CD14-positive monocyte (primary cell): Measurements from ENCODE around the gene MIA2. TPM values are rescaled to one million over a fixed set of nuclear protein-coding genes. Genes with fewer than 3 reads are reported as not detected.

Experiments used
- DNase-seq, 3 donors: peaks; one replicate each; pipeline ENCODE4 v3.0.0-alpha.2; 2011 to 2022
- H2AFZ ChIP-seq: 2 replicates; pipeline ENCODE4 v1.6.0; 2012; ENCODE audit warnings: mild to moderate bottlenecking, low read depth, low read length, inconsistent platforms; ENCODE audit not compliant: insufficient read depth, poor library complexity, severe bottlenecking
- H3K27ac ChIP-seq, 2 donors: 1 replicate in 1 of 2; 2 replicates in 1 of 2; pipeline ENCODE4 v1.5.1; 2012 to 2013; ENCODE audit warnings: low read length in 2 of 2, control low read depth in 1 of 2, inconsistent platforms in 1 of 2, low read depth in 1 of 2, mild to moderate bottlenecking in 1 of 2
- H3K27me3 ChIP-seq, 2 donors: one replicate each; pipeline versions ENCODE4 v1.6.0 to v1.6.1; 2011 to 2013; ENCODE audit warnings: low read length in 2 of 2; ENCODE audit not compliant: control insufficient read depth in 2 of 2, insufficient read depth in 2 of 2
- H3K36me3 ChIP-seq, 2 donors: replicated peaks in 1 of 2; 1 replicate in 1 of 2; 2 replicates in 1 of 2; pipeline versions ENCODE4 v1.5.1 to v1.6.1; 2012 to 2013; ENCODE audit warnings: low read length in 2 of 2, control low read depth in 1 of 2, inconsistent platforms in 1 of 2, mild to moderate bottlenecking in 1 of 2; ENCODE audit not compliant: insufficient read depth in 2 of 2, control insufficient read depth in 1 of 2
- H3K4me1 ChIP-seq, 2 donors: 1 replicate in 1 of 2; 2 replicates in 1 of 2; pipeline versions ENCODE4 v1.5.1 to v1.6.1; 2012 to 2013; ENCODE audit warnings: low read length in 2 of 2, control low read depth in 1 of 2, inconsistent platforms in 1 of 2, mild to moderate bottlenecking in 1 of 2, moderate library complexity in 1 of 2; ENCODE audit not compliant: insufficient read depth in 2 of 2, control insufficient read depth in 1 of 2
- H3K4me2 ChIP-seq: replicated peaks from 2 replicates; pipeline ENCODE3; 2012; ENCODE audit warnings: low read length, moderate library complexity, mild to moderate bottlenecking; ENCODE audit not compliant: poor library complexity, severe bottlenecking; ENCODE audit errors: extremely low read depth
- H3K4me3 ChIP-seq, 3 experiments: fragments of 200-600 bp in 1 of 3; sonication (generic) in 1 of 3; replicated peaks in 1 of 3; 1 replicate in 2 of 3; 2 replicates in 1 of 3; pipeline ENCODE4 v1.5.1; 2011 to 2013; ENCODE audit warnings: low read length in 3 of 3, mild to moderate bottlenecking in 3 of 3, control low read depth in 2 of 3, low read depth in 2 of 3, inconsistent platforms in 1 of 3, moderate library complexity in 1 of 3
- H3K79me2 ChIP-seq: 2 replicates; pipeline ENCODE4 v1.6.0; 2012; ENCODE audit warnings: mild to moderate bottlenecking, control low read depth, inconsistent platforms, low read length, moderate library complexity; ENCODE audit not compliant: insufficient read depth
- H3K9ac ChIP-seq: 2 replicates; pipeline ENCODE4 v1.6.0; 2017; ENCODE audit warnings: low read length, mild to moderate bottlenecking; ENCODE audit not compliant: insufficient read depth, poor library complexity, severe bottlenecking
- H3K9me3 ChIP-seq, 2 donors: replicated peaks in 1 of 2; 1 replicate in 1 of 2; 2 replicates in 1 of 2; pipeline versions ENCODE4 v1.5.1 to v1.6.1; 2012 to 2013; ENCODE audit warnings: low read length in 2 of 2, control low read depth in 1 of 2; ENCODE audit not compliant: control insufficient read depth in 1 of 2, insufficient read depth in 1 of 2
- H4K20me1 ChIP-seq: 2 replicates; pipeline ENCODE4 v1.6.0; 2012; ENCODE audit warnings: mild to moderate bottlenecking, low read length, control low read depth, moderate library complexity; ENCODE audit not compliant: insufficient read depth
- H3K27ac Mint-ChIP-seq, 7 donors: one replicate each; pipeline ENCODE4 v1.8.0; 2020; ENCODE audit warnings: mild to moderate bottlenecking in 7 of 7, mixed read lengths in 7 of 7, moderate library complexity in 6 of 7, inconsistent platforms in 2 of 7
- H3K27me3 Mint-ChIP-seq, 3 donors: one replicate each; pipeline ENCODE4 v1.8.0; 2021 to 2022; ENCODE audit warnings: low read depth in 3 of 3, mild to moderate bottlenecking in 3 of 3, mixed read lengths in 3 of 3, moderate library complexity in 3 of 3, inconsistent platforms in 1 of 3
- H3K36me3 Mint-ChIP-seq, 2 donors: one replicate each; pipeline ENCODE4 v1.8.0; 2020; ENCODE audit warnings: mixed read lengths in 2 of 2, inconsistent platforms in 1 of 2, mild to moderate bottlenecking in 1 of 2
- H3K4me1 Mint-ChIP-seq: one replicate; pipeline ENCODE4 v1.8.0; 2020; ENCODE audit warnings: mild to moderate bottlenecking, mixed read lengths
- H3K4me3 Mint-ChIP-seq, 2 donors: one replicate each; pipeline ENCODE4 v1.8.0; 2020; ENCODE audit warnings: mild to moderate bottlenecking in 2 of 2, mixed read lengths in 2 of 2, moderate library complexity in 1 of 2
- H3K9me3 Mint-ChIP-seq, 7 donors: one replicate each; pipeline ENCODE4 v1.8.0; 2020 to 2022; ENCODE audit warnings: mixed read lengths in 7 of 7, mild to moderate bottlenecking in 6 of 7, moderate library complexity in 6 of 7, inconsistent platforms in 2 of 7
- CTCF ChIP-seq: fragments of 200-600 bp; IDR thresholded peaks from one replicate; pipeline ENCODE4 v1.8.0; 2022; ENCODE audit warnings: antibody characterized with exemption, mild to moderate bottlenecking
- WGBS: methylation state at CpG from one replicate; pipeline ENCODE4 v1.1.5; 2013; ENCODE audit warnings: missing lambda C conversion rate; ENCODE audit not compliant: insufficient coverage; 5-methylcytosine and 5-hydroxymethylcytosine counted together
- intact Hi-C, 2 donors: fragments of 100-400 bp; cut with micrococcal nuclease; formaldehyde crosslinking; loops; one replicate each; pipeline versions ENCODE4 v1.15.0 to v1.15.1; 2023
- polyA plus RNA-seq, 3 donors: library from polyadenylated mRNA; depleted of rRNA in 1 of 3; unstranded in 2 of 3; stranded (reverse) in 1 of 3; fragments of 300-500 nt in 2 of 3; fragments of >200 nt in 1 of 3; fragmentation: Illumina TruSeq in 2 of 3; gene quantifications; 1 replicate in 2 of 3; 2 replicates in 1 of 3; pipeline ENCODE4 v1.2.3, GENCODE V29; 2012 to 2021

The MIA2 gene
- polyA plus RNA-seq, 3 donors = 19.1 to 24.6 (median 20.0) TPM

DNA sequence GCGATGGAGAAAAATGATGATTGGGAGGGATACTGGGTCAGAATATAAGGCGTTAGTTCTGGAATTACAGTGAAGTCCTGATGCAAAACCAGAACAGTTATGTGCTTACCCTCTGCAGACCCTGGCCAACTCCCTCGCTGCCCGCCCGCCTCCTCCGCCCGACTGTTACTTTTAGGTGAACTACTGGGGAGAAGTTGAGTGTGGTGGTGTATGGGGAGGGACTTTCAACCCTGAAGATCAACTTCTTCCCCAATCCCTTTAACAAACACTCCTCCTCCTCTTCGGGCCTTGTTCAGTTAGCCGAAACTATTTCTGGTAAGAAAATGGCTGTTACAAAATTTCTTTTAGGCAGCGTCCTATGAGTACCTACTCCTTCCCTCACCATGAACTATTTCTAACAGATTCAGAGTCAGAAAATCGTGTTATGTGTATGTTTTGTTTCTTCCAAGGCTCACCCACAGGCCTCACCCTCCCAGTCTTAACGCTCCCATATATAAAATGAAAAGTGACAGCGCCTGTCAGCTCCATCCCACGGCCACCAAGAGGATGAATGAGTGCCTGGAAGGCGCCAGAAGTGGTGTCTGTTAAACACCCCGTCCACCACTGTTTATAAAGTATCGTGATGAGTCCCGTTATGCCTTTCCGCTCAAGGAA lies 197.2 kb downstream of the MIA2 start:
- H3K9me3 Mint-ChIP-seq = no peaks in the 10 kb centered on the region
- 0% methylated on average over 5 of the region's 19 CpGs for WGBS
- H3K4me1 ChIP-seq = peaks cover 38 to 49% of the 10 kb centered on the region in 2 donors
- peaks cover 59% of the 10 kb centered on the region for H3K79me2 ChIP-seq
- no peak for TF ChIP-seq CTCF
- peaks cover 0 to 2% of the 10 kb centered on the region in 2 donors for H3K36me3 Mint-ChIP-seq
- peak overlapping the region; percentile 95 to 100 (median 96) for H3K27ac Mint-ChIP-seq
- H2AFZ ChIP-seq = peak overlapping the region; percentile 74
- no peaks in the 10 kb centered on the region for H3K27me3 ChIP-seq
- peak; percentile 20 to 30 (median 29) for DNase-seq
- H3K4me1 Mint-ChIP-seq = peaks cover 56% of the 10 kb centered on the region
- no peaks in the 10 kb centered on the region for H3K9me3 ChIP-seq
- intact Hi-C loops = loop anchor here (2.0 to 10.0 kb wide), 4 partner anchors 164 to 326 kb away; partner anchors contain the start of genes SEC23A (in 2 of the 2), PNN (in 1 of the 2) and TRAPPC6B (in 1 of the 2)
- no peaks in the 10 kb centered on the region for H3K36me3 ChIP-seq
- H3K9ac ChIP-seq = peak overlapping the region; percentile 96
- peak overlapping the region; percentile 96 to 100 for H3K27ac ChIP-seq
- H3K4me3 Mint-ChIP-seq = peak overlapping the region; percentile 96 to 99
- peak overlapping the region; percentile 97 for H3K4me2 ChIP-seq
- H4K20me1 ChIP-seq = peaks cover 58% of the 10 kb centered on the region
- H3K4me3 ChIP-seq = peak overlapping the region; percentile 88 to 98 (median 96)
- H3K27me3 Mint-ChIP-seq = peaks cover 0 to 1% (median 0%) of the 10 kb centered on the region in 3 donors

DNA sequence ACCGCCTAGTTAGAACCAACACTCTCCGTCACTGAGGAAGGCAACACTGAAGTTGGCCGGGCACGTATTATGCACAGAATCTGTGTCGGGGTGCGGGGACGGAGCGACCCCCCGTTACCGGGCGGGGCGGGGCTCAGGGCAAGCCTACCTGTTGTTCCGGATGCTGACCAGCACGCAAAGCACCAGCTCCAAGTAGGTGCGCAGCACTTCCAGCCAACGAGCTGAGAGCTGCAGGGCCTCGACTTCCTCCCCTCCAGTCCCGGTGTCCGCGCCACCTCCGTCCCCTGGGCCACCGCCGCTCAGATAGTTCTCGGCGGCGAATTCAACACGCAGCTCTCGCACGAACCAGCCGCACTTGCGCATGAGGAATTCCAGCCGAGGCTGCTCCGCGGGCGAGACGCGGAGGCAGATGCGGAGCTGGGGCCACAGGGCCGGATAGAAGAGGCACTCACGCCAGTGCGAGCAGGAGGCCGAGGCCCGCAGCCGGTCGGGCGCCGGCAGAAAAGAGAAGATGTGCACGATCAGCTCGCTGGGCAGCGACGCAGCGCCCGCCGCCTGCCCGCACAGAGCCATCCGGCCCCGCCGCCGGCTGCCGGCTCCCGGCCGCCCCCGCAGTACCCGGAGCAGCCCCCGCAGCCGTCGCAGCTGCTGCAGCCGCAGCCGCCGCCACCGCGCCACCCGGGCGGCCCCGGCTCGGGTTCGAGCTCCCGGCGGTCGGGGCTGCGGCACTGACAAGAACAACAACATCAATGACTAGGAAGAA lies 197.9 kb downstream of the MIA2 start:
- H3K4me1 Mint-ChIP-seq = peaks cover 51% of the 10 kb centered on the region
- H3K27ac Mint-ChIP-seq = peak overlapping the region; percentile 100
- Histone ChIP-seq H3K9me3 (no peaks in the 10 kb centered on the region), H3K27me3 (no peaks in the 10 kb centered on the region), H3K4me1 (peaks cover 33 to 42% of the 10 kb centered on the region in 2 donors), H3K9ac (peak overlapping the region; percentile 96), H3K27ac (peak overlapping the region; percentile 96 to 100), H3K4me3 (peak overlapping the region; percentile 88 to 98 (median 96)), H4K20me1 (peaks cover 51% of the 10 kb centered on the region), H3K36me3 (no peaks in the 10 kb centered on the region), H3K4me2 (peak overlapping the region; percentile 97), H2AFZ (peak overlapping the region; percentile 74), H3K79me2 (peaks cover 52% of the 10 kb centered on the region)
- DNase-seq = peak; percentile 17 to 57 (median 38)
- no peak for TF ChIP-seq CTCF
- peak overlapping the region; percentile 98 to 99 for H3K4me3 Mint-ChIP-seq
- intact Hi-C loops = loop anchor here (2.0 to 10.0 kb wide), 4 partner anchors 165 to 327 kb away; partner anchors contain the start of genes SEC23A (in 2 of the 2), PNN (in 1 of the 2) and TRAPPC6B (in 1 of the 2)
- H3K9me3 Mint-ChIP-seq = no peaks in the 10 kb centered on the region
- H3K36me3 Mint-ChIP-seq = peaks cover 0 to 2% of the 10 kb centered on the region in 2 donors
- under 1% methylated on average over 81 of the region's 81 CpGs for WGBS
- peaks cover 0 to 1% (median 0%) of the 10 kb centered on the region in 3 donors for H3K27me3 Mint-ChIP-seq
